Measurements from ENCODE around the gene KIAA0408.

DNA sequence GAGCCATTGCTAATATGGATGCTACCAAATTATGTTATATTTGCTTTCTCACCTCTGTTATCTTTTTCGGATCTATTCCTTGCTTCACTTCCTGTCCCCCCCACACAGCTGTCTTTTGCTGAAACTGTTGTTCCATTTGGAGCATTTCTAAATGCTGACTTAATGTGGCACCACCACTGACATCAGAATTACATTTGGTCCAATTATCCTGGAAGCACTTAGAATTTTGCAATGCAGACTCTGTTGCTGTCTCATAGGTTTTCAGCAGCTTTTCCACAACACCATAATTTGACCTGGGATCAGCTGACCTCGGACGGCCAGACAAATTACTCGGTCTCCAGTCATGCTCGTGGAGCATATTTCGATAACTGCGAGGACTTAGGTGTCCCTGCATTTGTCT, 12.8 kb downstream of the KIAA0408 start:
- TF ChIP-seq, protein P1, sequence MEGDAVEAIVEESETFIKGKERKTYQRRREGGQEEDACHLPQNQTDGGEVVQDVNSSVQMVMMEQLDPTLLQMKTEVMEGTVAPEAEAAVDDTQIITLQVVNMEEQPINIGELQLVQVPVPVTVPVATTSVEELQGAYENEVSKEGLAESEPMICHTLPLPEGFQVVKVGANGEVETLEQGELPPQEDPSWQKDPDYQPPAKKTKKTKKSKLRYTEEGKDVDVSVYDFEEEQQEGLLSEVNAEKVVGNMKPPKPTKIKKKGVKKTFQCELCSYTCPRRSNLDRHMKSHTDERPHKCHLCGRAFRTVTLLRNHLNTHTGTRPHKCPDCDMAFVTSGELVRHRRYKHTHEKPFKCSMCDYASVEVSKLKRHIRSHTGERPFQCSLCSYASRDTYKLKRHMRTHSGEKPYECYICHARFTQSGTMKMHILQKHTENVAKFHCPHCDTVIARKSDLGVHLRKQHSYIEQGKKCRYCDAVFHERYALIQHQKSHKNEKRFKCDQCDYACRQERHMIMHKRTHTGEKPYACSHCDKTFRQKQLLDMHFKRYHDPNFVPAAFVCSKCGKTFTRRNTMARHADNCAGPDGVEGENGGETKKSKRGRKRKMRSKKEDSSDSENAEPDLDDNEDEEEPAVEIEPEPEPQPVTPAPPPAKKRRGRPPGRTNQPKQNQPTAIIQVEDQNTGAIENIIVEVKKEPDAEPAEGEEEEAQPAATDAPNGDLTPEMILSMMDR (IDR thresholded peaks at IDR 0.05) = no peak
- no peak for TF ChIP-seq POLR2A (IDR thresholded peaks at IDR 0.05)
- no peak for TF ChIP-seq POLR2AphosphoS5 (IDR thresholded peaks at IDR 0.05)

Data from upper lobe of left lung (tissue), 4 donors.